Liver (tissue), 9 donors: ENCODE data around the gene MEFV. TPM values are rescaled to one million over a fixed set of nuclear protein-coding genes. Genes with fewer than 3 reads are reported as not detected.

Source experiments
- DNase-seq: peaks from one replicate; pipeline ENCODE4 v3.0.0-alpha.2; 2017; ENCODE audit warnings: low spot score
- H3K27ac ChIP-seq, 2 donors: one replicate each; pipeline ENCODE4 v1.7.0; 2013; ENCODE audit warnings: inconsistent platforms in 2 of 2, low read length in 2 of 2, control low read depth in 1 of 2, low read depth in 1 of 2, mild to moderate bottlenecking in 1 of 2
- H3K27me3 ChIP-seq, 4 donors: one replicate each; pipeline versions ENCODE4 v1.6.1 to v1.7.0; 2013; ENCODE audit warnings: low read length in 3 of 4, inconsistent platforms in 1 of 4, mild to moderate bottlenecking in 1 of 4, moderate library complexity in 1 of 4; ENCODE audit not compliant: control insufficient read depth in 4 of 4, insufficient read depth in 4 of 4
- H3K36me3 ChIP-seq, 4 donors: one replicate each; pipeline versions ENCODE4 v1.6.1 to v1.7.0; 2013; ENCODE audit warnings: low read length in 3 of 4, mild to moderate bottlenecking in 3 of 4, low read depth in 1 of 4, moderate library complexity in 1 of 4; ENCODE audit not compliant: control insufficient read depth in 4 of 4, insufficient read depth in 3 of 4
- H3K4me1 ChIP-seq, 4 donors: one replicate each; pipeline versions ENCODE4 v1.6.1 to v1.7.0; 2013; ENCODE audit warnings: low read length in 3 of 4, mild to moderate bottlenecking in 3 of 4, moderate library complexity in 1 of 4; ENCODE audit not compliant: control insufficient read depth in 4 of 4, insufficient read depth in 4 of 4
- H3K4me3 ChIP-seq, 3 donors: one replicate each; pipeline versions ENCODE4 v1.6.1 to v1.7.0; 2013; ENCODE audit warnings: low read length in 3 of 3, control low read depth in 1 of 3, low read depth in 1 of 3, mild to moderate bottlenecking in 1 of 3
- H3K9ac ChIP-seq, 2 donors: one replicate each; pipeline ENCODE4 v1.7.0; 2013; ENCODE audit warnings: low read length in 2 of 2, mild to moderate bottlenecking in 2 of 2, moderate library complexity in 2 of 2, control low read depth in 1 of 2, low read depth in 1 of 2
- H3K9me3 ChIP-seq, 4 donors: one replicate each; pipeline versions ENCODE4 v1.6.1 to v1.7.0; 2013; ENCODE audit warnings: low read length in 3 of 4; ENCODE audit not compliant: control insufficient read depth in 4 of 4
- ATF3 ChIP-seq: IDR thresholded peaks from 2 replicates; pipeline ENCODE4 v1.6.1; 2016; ENCODE audit warnings: antibody characterized with exemption
- CTCF ChIP-seq: fragments of 150-350 bp; IDR thresholded peaks from 2 replicates; pipeline ENCODE4 v1.5.1; 2017; ENCODE audit warnings: improper control_type of control experiment, low read depth, low read length; ENCODE audit not compliant: missing input control
- EGR1 ChIP-seq, 2 donors: IDR thresholded peaks; 2 replicates each; pipeline ENCODE4 v1.6.1; 2016 to 2018; ENCODE audit warnings: antibody characterized with exemption in 2 of 2, low read depth in 2 of 2
- FOXA1 ChIP-seq: IDR thresholded peaks from 2 replicates; pipeline ENCODE4 v1.6.1; 2016; ENCODE audit warnings: antibody characterized with exemption
- FOXA2 ChIP-seq: IDR thresholded peaks from 2 replicates; pipeline ENCODE4 v1.6.1; 2016; ENCODE audit warnings: antibody characterized with exemption
- HNF4A ChIP-seq, 2 donors: conservative IDR thresholded peaks; 2 replicates each; pipeline ENCODE4 v1.6.1; 2016; ENCODE audit warnings: antibody characterized with exemption in 2 of 2, mild to moderate bottlenecking in 2 of 2
- HNF4G ChIP-seq: IDR thresholded peaks from 2 replicates; pipeline ENCODE4 v1.6.1; 2016; ENCODE audit warnings: antibody characterized with exemption
- JUND ChIP-seq, 2 donors: IDR thresholded peaks; 2 replicates each; pipeline ENCODE4 v1.6.1; 2016; ENCODE audit warnings: antibody characterized with exemption in 2 of 2
- MAX ChIP-seq: IDR thresholded peaks from 2 replicates; pipeline ENCODE4 v1.6.1; 2016; ENCODE audit warnings: antibody characterized with exemption
- RAD21 ChIP-seq, 2 donors: IDR thresholded peaks; 2 replicates each; pipeline ENCODE4 v1.6.1; 2016; ENCODE audit warnings: antibody characterized with exemption in 2 of 2, mild to moderate bottlenecking in 2 of 2
- REST ChIP-seq: IDR thresholded peaks from 2 replicates; pipeline ENCODE4 v1.6.1; 2016; ENCODE audit warnings: antibody characterized with exemption, mild to moderate bottlenecking
- RXRA ChIP-seq, 2 donors: IDR thresholded peaks; 2 replicates each; pipeline ENCODE4 v1.6.1; 2017 to 2018; ENCODE audit warnings: antibody characterized with exemption in 2 of 2, mild to moderate bottlenecking in 1 of 2
- SP1 ChIP-seq: IDR thresholded peaks from 2 replicates; pipeline ENCODE4 v1.6.1; 2018; ENCODE audit warnings: antibody characterized with exemption, mild to moderate bottlenecking
- TAF1 ChIP-seq: conservative IDR thresholded peaks from 2 replicates; pipeline ENCODE4 v1.6.1; 2016; ENCODE audit warnings: antibody characterized with exemption, mild to moderate bottlenecking
- YY1 ChIP-seq: IDR thresholded peaks from 2 replicates; pipeline ENCODE4 v1.6.1; 2016; ENCODE audit warnings: antibody characterized with exemption, mild to moderate bottlenecking
- ZBTB33 ChIP-seq: IDR thresholded peaks from 2 replicates; pipeline ENCODE4 v1.6.1; 2016; ENCODE audit warnings: antibody characterized with exemption
- WGBS: extraction: QIAGEN DNeasy Blood & Tissue Kit; methylation state at CpG from one replicate; pipeline ENCODE4 v1.1.7; 2013; 5-methylcytosine and 5-hydroxymethylcytosine counted together
- polyA plus RNA-seq, 2 donors: library from polyadenylated mRNA; stranded (reverse) in 1 of 2; unstranded in 1 of 2; fragments of 200-250 nt in 1 of 2; fragments of >200 nt in 1 of 2; fragmentation: Nextera tagmentation in 1 of 2; extraction: Ambion mirVana in 1 of 2; gene quantifications; one replicate each; pipeline versions ENCODE4 v1.2.1 to v1.2.3, GENCODE V29; 2013 to 2015
- total RNA-seq, 2 donors: library from RNA; depleted of rRNA; stranded (reverse); fragments of >200 nt; gene quantifications; one replicate each; pipeline ENCODE4 v1.2.3, GENCODE V29; 2014
- donor health status: healthy.
- donor health status: healthy.
- donor health status: healthy.
- donor health status: healthy.
- donor health status: healthy.

Gene MEFV
- total and polyA plus RNA-seq, 4 donors = 0.33 to 3.3 (median 0.79) TPM

- H3K4me3 ChIP-seq = no peak overlapping the region
- H3K36me3 ChIP-seq = peaks cover 0 to 2% (median 0%) of the 10 kb centered on the region in 4 donors
- whole genome bisulfite sequencing = 89% methylated on average over 4 of the region's 4 CpGs
- peaks cover 0 to 8% (median 6%) of the 10 kb centered on the region in 4 donors for H3K4me1 ChIP-seq
- H3K9me3 ChIP-seq = peaks cover 0 to 2% (median 0%) of the 10 kb centered on the region in 4 donors
- no peaks in the 10 kb centered on the region for H3K27me3 ChIP-seq
- no peak for DNase-seq
- no peak overlapping the region for H3K9ac ChIP-seq
- H3K27ac ChIP-seq = no peak overlapping the region
- TF ChIP-seq FOXA2 (no peak), FOXA1 (no peak), HNF4G (no peak), ZBTB33 (no peak), EGR1 (IDR thresholded peaks at IDR 0.05; ENCODE audit: low read depth in 2 of 2) (no peak), MAX (no peak), TAF1 (no peak), HNF4A (conservative IDR thresholded peaks at IDR 0.05) (no peak), REST (no peak), JUND (IDR thresholded peaks at IDR 0.05) (no peak), RXRA (IDR thresholded peaks at IDR 0.05) (no peak), CTCF (no peak), YY1 (no peak), SP1 (no peak)
These were observed 6.1 kb upstream of the MEFV start for GRCh38 chr16:3262517-3262916.

GRCh38 chr16:3259836-3260235 lies 3.4 kb upstream of the MEFV start:
- 75% methylated on average over 8 of the region's 8 CpGs for WGBS
- no peak for DNase-seq

More at GRCh38 chr16:3259836-3260235, 3.4 kb upstream of the MEFV start:
- Histone ChIP-seq H3K36me3 (no peaks in the 10 kb centered on the region), H3K27ac (peak overlapping the region; percentile 48 to 83), H3K9ac (no peak overlapping the region), H3K9me3 (peaks cover 0 to under 1% (median 0%) of the 10 kb centered on the region in 4 donors), H3K4me1 (peaks cover 0 to 6% (median 4%) of the 10 kb centered on the region in 4 donors), H3K4me3 (no peak overlapping the region), H3K27me3 (no peaks in the 10 kb centered on the region)
- TF ChIP-seq ATF3 (no peak), EGR1 (IDR thresholded peaks at IDR 0.05; ENCODE audit: low read depth in 2 of 2) (no peak), HNF4G (no peak), RXRA (IDR thresholded peaks at IDR 0.05) (no peak), RAD21 (IDR thresholded peaks at IDR 0.05) (no peak), SP1 (no peak), FOXA1 (no peak), CTCF (no peak), YY1 (no peak), TAF1 (no peak)
